HG03066 (cell line): ENCODE results near the gene ALDOC.

Source experiments
- ATAC-seq: cut with Tn5 transposase; IDR thresholded peaks from one replicate; pipeline ENCODE4 v1.9.1; 2021; ENCODE audit warnings: low read depth; ENCODE audit not compliant: unreplicated experiment

ALDOC gene

DNA sequence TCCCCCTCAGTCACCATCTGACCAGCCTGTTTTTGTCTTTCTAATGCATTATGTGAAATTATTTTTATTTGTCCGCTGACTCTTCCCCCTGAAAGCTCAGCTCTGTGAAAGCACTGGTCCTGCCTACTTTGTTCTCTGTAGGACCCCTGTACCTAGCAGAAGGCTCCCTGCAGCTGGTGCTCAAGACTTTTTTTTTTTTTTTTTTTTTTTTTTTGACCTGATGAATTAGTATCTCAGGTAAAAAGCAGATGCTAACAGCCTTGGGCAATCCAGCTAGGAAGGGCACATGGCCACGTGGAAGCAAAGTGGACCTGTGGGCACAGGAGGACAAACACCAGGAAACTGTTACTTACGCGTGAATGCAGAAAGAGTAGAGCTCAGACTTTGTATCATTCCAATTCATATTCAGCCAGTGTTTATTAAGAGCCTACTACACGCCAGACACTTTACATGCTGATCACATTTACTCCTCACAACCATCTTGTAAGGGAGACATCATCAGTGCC, 23.6 kb downstream of the ALDOC start:
- no peak for ATAC-seq

DNA sequence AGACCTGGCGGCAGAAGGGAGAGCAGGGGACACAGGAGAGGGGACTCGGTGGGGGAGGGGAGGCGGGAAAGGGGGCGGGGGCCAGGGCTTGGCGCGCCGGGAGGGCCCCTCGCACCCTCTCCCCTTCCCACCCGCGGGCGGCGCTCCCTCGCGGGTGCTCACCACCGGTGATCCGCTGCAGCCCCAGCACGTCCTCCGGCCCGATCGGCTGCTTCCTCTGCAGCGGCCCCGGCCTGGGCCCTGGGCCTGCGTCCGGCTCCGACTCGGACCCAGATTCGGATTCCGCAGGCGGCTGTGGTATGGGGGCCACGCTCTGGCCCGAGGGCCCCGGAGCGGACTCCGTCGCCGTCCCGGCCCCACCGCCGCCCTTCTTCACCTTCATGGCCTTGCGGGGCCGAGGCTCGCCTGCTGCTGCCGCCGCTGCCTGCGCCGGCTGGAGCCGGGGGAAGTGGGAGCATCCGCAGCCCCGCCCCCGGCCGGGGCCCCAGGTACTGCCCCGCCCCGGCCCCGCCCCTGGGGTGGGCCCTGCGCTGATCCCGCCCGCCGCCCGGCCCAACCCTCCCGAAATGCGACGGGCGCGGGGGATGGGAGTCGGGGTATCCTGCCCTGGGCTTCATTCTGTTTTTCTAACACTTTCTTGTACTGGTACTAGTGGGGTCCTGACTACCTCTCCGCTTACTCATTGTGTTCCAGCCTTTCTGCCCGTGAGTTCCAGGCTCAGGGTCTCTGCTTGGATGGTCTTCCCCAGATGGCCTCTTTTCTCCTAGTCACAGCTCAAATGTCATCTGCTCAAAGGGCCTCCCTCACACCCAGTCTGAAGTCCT, 24.3 kb downstream of the ALDOC start, which contains the start of gene UNC119:
Gene UNC119, minus strand, starts transcription at position 449 of the 824 bp plus-strand sequence. Its CDS starts 67 bp downstream, at position 382.
- peak; percentile 61 for ATAC-seq

DNA sequence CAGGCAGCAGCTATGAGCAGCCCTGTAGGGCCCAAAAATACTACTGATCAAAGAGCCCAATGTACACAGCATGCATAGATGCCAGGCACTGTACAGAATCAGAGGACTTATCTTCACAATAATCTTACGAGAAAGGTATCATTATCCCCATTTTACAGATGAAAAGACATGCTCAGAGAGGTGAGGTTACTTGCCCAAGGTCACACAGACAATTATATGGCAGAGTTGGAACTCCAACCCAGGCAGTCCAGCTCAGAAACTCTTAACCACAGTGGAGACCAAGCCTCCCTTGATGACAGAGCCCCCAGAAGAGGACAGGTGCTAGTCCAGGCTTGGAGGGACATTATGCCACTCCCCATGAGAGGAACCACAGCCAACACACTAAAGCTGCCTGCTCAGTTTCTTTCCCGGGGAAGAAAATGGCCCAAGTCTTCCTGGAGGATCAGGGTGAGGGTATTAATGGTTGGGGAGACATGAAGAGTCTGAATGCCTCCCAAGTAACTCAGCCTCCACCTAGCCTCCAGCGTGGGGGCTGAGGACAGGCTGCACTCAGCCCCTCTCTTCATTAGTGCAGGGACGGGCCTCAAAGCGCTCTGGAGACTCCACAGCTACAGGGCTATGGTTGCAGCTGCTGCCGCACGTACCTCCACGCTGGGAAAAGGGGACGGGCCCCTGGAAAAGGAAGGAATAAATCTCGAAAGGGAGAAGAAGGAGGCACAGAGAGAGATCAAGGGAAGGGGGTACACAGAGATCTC, 25.1 kb downstream of the ALDOC start:
- ATAC-seq, result no peak

DNA sequence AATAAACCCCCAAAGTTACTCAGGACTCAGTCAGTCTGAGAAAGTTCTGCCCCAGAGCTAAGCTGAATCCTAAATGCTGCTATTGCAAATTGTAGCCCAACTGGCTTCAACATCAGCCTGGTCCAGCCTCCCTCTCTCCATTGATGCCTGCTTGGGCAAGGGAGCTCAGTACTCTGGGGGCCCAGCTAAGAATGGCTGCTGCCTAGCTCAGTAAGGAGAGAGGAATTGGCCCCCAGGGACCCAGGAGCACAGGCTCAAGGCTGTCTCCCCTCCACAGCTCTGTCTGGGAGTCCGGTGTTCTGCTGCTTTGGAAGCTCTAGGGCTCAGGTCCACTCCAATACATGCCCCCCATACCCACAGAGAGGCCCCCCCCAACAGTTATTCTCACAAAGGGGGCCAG, 25.8 kb downstream of the ALDOC start:
- no peak for ATAC-seq

DNA sequence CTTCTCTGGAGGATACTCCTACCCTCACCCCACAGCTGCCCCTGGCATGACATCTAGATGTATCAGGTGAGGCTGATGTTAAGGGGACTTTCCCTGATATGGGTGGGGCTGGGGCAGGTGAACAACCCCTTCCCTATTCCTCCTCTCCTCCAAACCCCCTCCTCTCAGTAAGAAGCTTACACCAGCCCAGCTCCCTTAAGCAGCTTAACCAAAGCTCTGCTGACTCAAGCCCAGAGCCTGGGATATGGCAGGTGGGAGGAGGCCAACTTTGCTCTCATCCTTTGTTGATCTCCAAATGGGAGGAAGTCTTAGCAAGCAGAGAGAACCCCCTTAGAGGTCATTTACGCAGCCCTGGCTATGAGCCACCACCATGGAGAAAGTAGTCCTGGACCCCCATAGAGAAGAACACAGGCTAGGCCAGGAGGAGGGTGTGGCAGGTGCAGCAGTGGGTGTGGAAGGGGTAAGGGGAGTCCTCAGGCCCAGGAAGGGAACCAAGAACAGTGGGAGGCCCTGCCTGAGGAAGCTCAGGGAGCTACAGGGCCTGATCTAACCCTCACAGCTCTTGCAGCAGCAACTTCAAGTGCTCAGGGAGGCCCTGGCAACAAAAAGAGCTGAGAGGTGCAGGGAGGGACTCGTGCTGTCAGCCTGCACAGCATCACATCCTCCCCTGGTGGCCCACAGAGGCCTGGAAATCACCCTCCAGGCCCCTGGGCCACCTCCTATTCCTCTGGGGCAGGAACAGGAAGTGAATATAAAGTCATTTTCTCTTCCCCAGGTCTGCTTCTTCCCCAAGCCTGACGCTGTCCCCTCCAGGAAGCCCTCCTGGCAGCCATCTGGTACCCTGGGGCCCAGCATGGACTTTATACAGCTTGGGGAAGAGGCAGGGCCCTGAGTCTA, 27.2 kb downstream of the ALDOC start:
- no peak for ATAC-seq

- no peak for ATAC-seq
These were observed 28.1 kb downstream of the ALDOC start for GRCh38 chr17:28548417-28549130.

GRCh38 chr17:28547623-28548416, 28.9 kb downstream of the ALDOC start:
- no peak for ATAC-seq

DNA sequence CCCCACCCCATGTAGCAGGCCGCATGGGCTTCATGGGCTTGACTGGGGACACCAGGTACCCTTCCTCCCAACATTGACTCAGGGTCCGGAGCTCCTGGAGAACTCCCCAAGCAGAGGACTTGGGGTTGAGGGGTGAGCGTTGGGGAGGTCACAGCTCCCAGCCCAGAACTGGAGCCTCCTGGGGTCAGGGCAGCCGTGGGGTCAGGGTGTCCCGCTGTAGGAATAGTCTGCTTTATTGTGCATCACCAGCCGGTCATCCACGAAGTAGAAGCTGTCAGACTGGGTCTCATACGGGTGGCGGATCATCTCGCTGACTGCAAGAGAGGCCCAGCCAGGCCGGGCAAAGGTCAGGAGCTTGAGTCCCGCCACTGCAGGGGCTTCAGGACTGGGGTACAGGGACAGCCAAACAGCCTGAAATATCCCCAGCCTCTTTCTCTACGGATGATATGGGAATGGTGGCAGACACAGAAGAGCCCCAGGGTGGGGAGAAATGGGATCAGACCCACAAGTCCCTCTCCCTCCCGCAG, 29.5 kb downstream of the ALDOC start:
- ATAC-seq, result no peak

GRCh38 chr17:28545787-28546415, 30.8 kb downstream of the ALDOC start:
- ATAC-seq, result no peak

DNA sequence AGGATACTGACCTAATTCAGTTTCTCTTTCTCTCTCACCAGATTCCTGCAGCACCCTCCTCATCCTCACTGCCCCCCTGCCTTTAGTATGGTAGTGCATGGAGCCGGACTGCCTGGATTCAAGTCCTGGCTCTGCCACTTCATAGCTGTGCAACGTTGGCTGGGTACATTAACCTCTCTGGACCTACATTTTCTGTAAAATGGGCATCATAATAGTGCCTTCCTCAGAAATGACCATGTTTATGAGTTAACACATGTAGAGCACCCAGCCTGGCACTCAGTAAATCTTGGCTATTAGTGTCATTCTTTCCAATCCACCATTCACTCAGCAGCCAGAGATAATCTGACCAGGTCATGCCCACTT, 31.6 kb downstream of the ALDOC start:
- no peak for ATAC-seq

DNA sequence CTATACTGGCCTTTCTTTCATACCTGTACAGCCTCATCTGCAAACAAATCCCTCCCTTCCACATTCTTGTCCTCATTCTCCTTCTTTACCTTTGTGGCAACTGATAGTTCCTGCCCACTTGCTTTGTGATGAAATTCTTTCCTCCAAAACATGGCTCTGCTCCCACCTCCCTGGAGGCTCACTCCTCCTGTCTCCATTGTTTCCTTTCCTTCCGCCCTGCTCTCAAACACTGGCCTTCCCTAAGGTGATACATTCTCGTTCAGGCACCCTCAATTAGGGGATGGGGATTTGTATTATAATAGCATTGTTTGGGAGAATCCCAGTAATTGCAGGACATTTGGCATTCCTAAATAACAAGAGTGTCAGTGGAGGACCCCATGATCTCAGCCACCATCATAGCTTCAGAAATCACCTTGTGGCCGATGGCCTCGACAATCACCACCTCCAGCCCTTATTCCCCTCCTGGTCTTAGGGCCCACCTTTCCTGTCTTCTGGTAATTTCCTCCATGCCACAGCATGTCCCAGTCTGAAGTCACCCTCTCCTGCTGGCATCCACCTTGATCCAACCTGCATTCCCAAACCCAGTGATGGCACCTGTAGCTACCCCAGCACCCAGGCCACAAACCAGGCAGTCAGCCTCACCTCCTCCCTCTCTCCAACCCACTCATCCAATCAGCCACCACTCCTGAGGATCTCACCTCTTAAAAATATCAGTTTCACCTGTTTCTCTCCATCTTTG, 32.1 kb downstream of the ALDOC start:
- no peak for ATAC-seq

- ATAC-seq, result no peak
These were observed 35.3 kb downstream of the ALDOC start for GRCh38 chr17:28541439-28541838.

DNA sequence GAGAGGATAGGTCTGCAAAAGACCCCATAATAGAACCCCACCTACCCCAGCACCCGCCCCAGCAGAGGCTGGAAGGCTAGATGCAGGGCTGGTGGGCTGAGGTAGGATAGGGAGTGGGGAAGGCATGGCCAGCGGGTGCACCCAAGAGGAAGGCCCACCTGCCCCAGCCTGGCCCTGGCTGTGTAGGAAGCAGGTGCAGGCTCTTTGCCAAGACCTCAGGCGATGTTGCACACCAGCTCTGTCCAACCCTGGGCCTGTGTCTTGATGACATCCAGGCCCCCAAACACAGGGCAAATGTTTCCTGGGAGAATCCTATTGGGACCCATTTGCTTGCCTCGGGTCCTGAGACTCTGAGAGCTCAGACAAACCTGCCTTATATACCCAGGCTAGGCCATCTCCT, 36.5 kb downstream of the ALDOC start:
- ATAC-seq, result no peak

- ATAC-seq, result no peak
These were observed 38.3 kb downstream of the ALDOC start for GRCh38 chr17:28538296-28538895.

DNA sequence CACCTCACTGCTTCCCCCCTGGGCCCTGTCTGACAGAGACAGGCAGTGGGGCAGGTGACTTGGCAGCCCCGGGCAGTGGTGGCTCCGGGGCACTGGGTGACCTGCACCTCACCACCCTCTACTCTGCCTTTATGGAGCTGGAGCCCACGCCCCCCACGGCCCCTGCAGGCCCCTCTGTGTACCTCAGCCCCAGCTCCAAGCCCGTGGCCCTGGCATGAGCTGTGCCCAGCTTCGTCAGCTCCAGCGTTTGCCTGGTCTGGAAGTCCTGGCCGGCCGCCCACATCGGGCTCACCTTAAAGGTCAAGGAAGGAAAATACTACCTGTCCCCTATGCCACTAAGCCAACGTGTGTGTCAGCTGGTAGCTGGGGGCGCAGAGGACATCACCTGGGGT, 39.5 kb downstream of the ALDOC start:
- no peak for ATAC-seq

- no peak for ATAC-seq
These were observed 40.0 kb downstream of the ALDOC start for GRCh38 chr17:28536532-28537218.
